H1 (cell line): ENCODE data around the gene SLC43A3. TPM values are rescaled to one million over a fixed set of nuclear protein-coding genes. Genes with fewer than 3 reads are reported as not detected.

Experiments used
- CTCF ChIA-PET: fragments of 300-600 bp; sonication (Branson Sonifier 250); formaldehyde crosslinking; loops from one replicate; lab custom pipeline; 2021; ENCODE audit not compliant: partially characterized antibody; lab: Charles Lee
- POLR2A ChIA-PET: fragments of 300-600 bp; sonication (Branson Sonifier 250); formaldehyde crosslinking; loops from one replicate; lab custom pipeline; 2021; ENCODE audit warnings: inconsistent platforms; ENCODE audit not compliant: partially characterized antibody; lab: Charles Lee
- DNase-seq, 2 experiments: peaks; one replicate each; pipeline versions ENCODE4 v3.0.0 to v3.0.0-alpha.2; 2010 to 2022; ENCODE audit warnings: low spot score in 2 of 2, low read depth in 1 of 2, mixed read lengths in 1 of 2
- FAIRE-seq: peaks from 2 replicates; lab custom pipeline; 2011; peaks lifted over from hg19 to GRCh38; lab: Jason Lieb, UNC
- H2AFZ ChIP-seq: 2 replicates; pipeline ENCODE4 v1.8.1; 2012; ENCODE audit warnings: low read length, inconsistent platforms
- H2AK5ac ChIP-seq: 2 replicates; pipeline ENCODE4 v1.6.1; 2013; ENCODE audit warnings: low read depth, low read length
- H2BK120ac ChIP-seq: replicated peaks from 2 replicates; pipeline ENCODE3; 2013; ENCODE audit warnings: low read depth, low read length, inconsistent platforms
- H2BK12ac ChIP-seq: 2 replicates; pipeline ENCODE4 v1.6.1; 2013; ENCODE audit warnings: low read depth, low read length
- H2BK15ac ChIP-seq: 2 replicates; pipeline ENCODE4 v1.6.1; 2013; ENCODE audit warnings: low read length
- H2BK20ac ChIP-seq: 2 replicates; pipeline ENCODE4 v1.6.1; 2013; ENCODE audit warnings: low read length
- H2BK5ac ChIP-seq: 2 replicates; pipeline ENCODE4 v1.6.1; 2013; ENCODE audit warnings: low read depth, low read length
- H3K14ac ChIP-seq: 2 replicates; pipeline ENCODE4 v1.6.1; 2013; ENCODE audit warnings: inconsistent platforms; ENCODE audit not compliant: insufficient read length
- H3K18ac ChIP-seq: 2 replicates; pipeline ENCODE4 v1.6.1; 2013; ENCODE audit warnings: low read length; ENCODE audit errors: extremely low read depth
- H3K23ac ChIP-seq: 2 replicates; pipeline ENCODE4 v1.6.1; 2013; ENCODE audit warnings: inconsistent platforms; ENCODE audit not compliant: insufficient read length
- H3K23me2 ChIP-seq: 2 replicates; pipeline ENCODE4 v1.6.1; 2013; ENCODE audit warnings: low read depth, low read length
- H3K27ac ChIP-seq: 2 replicates; pipeline ENCODE4 v1.6.1; 2011; ENCODE audit warnings: low read depth, low read length, inconsistent platforms
- H3K27me3 ChIP-seq, 4 experiments: replicated peaks in 1 of 4; 1 replicate in 1 of 4; 2 replicates in 3 of 4; pipeline versions ENCODE4 v1.6.1 to v1.8.1; 2011 to 2013; ENCODE audit warnings: low read length in 3 of 4, mild to moderate bottlenecking in 3 of 4, inconsistent platforms in 2 of 4, mixed read lengths in 2 of 4, moderate library complexity in 1 of 4; ENCODE audit not compliant: control insufficient read depth in 3 of 4, insufficient read depth in 3 of 4; ENCODE audit errors: extremely low read depth in 1 of 4
- H3K36me3 ChIP-seq, 4 experiments: 2 replicates each; pipeline versions ENCODE4 v1.6.1 to v1.8.1; 2011 to 2013; ENCODE audit warnings: mild to moderate bottlenecking in 4 of 4, low read length in 3 of 4, moderate library complexity in 2 of 4, control low read depth in 1 of 4, inconsistent platforms in 1 of 4; ENCODE audit not compliant: insufficient read depth in 4 of 4, control insufficient read depth in 2 of 4
- H3K4ac ChIP-seq: replicated peaks from 2 replicates; pipeline ENCODE3; 2013; ENCODE audit warnings: low read length, low read depth, mixed read lengths, inconsistent platforms; ENCODE audit not compliant: insufficient read length
- H3K4me1 ChIP-seq, 4 experiments: replicated peaks in 1 of 4; 1 replicate in 1 of 4; 2 replicates in 3 of 4; pipeline versions ENCODE4 v1.6.1 to v1.8.1; 2011 to 2013; ENCODE audit warnings: low read length in 3 of 4, inconsistent platforms in 2 of 4, mixed read lengths in 1 of 4; ENCODE audit not compliant: insufficient read depth in 4 of 4, control insufficient read depth in 3 of 4
- H3K4me2 ChIP-seq, 2 experiments: 2 replicates each; pipeline versions ENCODE4 v1.6.1 to v1.8.1; 2011 to 2013; ENCODE audit warnings: low read depth in 2 of 2, low read length in 2 of 2, control low read depth in 1 of 2, inconsistent platforms in 1 of 2, mild to moderate bottlenecking in 1 of 2; ENCODE audit not compliant: insufficient read depth in 1 of 2
- H3K4me3 ChIP-seq, 4 experiments: fragments of 200-600, 300-600 bp in 1 of 4; sonication (generic), shearing (Covaris generic), sonication (Bioruptor Twin) in 1 of 4; 2 replicates each; pipeline versions ENCODE4 v1.5.1 to v1.8.1; 2011 to 2016; ENCODE audit warnings: low read length in 4 of 4, low read depth in 3 of 4, control low read depth in 2 of 4, inconsistent platforms in 2 of 4, mild to moderate bottlenecking in 2 of 4, mixed read lengths in 1 of 4, moderate library complexity in 1 of 4; ENCODE audit not compliant: insufficient read depth in 2 of 4; ENCODE audit errors: extremely low read depth in 1 of 4
- H3K56ac ChIP-seq: replicated peaks from 2 replicates; pipeline ENCODE3; 2013; ENCODE audit warnings: low read depth, mild to moderate bottlenecking, mixed read lengths, low read length, inconsistent platforms; ENCODE audit not compliant: insufficient read length
- H3K79me1 ChIP-seq: 2 replicates; pipeline ENCODE4 v1.6.1; 2013; ENCODE audit warnings: low read depth, low read length, control low read depth
- H3K79me2 ChIP-seq, 2 experiments: 2 replicates each; pipeline versions ENCODE4 v1.6.1 to v1.8.1; 2012 to 2013; ENCODE audit warnings: low read length in 2 of 2, mild to moderate bottlenecking in 2 of 2, inconsistent platforms in 1 of 2; ENCODE audit not compliant: insufficient read depth in 2 of 2, control insufficient read depth in 1 of 2
- H3K9ac ChIP-seq, 4 experiments: replicated peaks in 1 of 4; 1 replicate in 1 of 4; 2 replicates in 3 of 4; pipeline versions ENCODE4 v1.6.1 to v1.8.1; 2011 to 2013; ENCODE audit warnings: low read depth in 3 of 4, low read length in 3 of 4, control low read depth in 2 of 4, mild to moderate bottlenecking in 2 of 4, moderate library complexity in 2 of 4, inconsistent platforms in 1 of 4; ENCODE audit errors: extremely low read depth in 1 of 4
- H3K9me3 ChIP-seq, 2 experiments: 2 replicates each; pipeline versions ENCODE4 v1.6.1 to v1.8.1; 2012 to 2013; ENCODE audit warnings: mild to moderate bottlenecking in 2 of 2, moderate library complexity in 2 of 2, control low read depth in 1 of 2, inconsistent platforms in 1 of 2, low read depth in 1 of 2, low read length in 1 of 2, mixed read lengths in 1 of 2; ENCODE audit not compliant: insufficient read depth in 2 of 2
- H4K20me1 ChIP-seq, 2 experiments: replicated peaks in 1 of 2; 2 replicates each; pipeline versions ENCODE3 to v1.8.1; 2011 to 2013; ENCODE audit warnings: inconsistent platforms in 2 of 2, low read length in 2 of 2, mild to moderate bottlenecking in 1 of 2; ENCODE audit not compliant: insufficient read depth in 2 of 2, control insufficient read depth in 1 of 2
- H4K5ac ChIP-seq: 2 replicates; pipeline ENCODE4 v1.6.1; 2013; ENCODE audit warnings: low read length, low read depth, mixed read lengths, inconsistent platforms; ENCODE audit not compliant: insufficient read length
- H4K8ac ChIP-seq: 2 replicates; pipeline ENCODE4 v1.8.0; 2013; ENCODE audit warnings: mild to moderate bottlenecking, moderate library complexity, low read length, inconsistent platforms; ENCODE audit not compliant: insufficient read depth; ENCODE audit errors: extremely low read depth
- H4K91ac ChIP-seq: replicated peaks from 2 replicates; pipeline ENCODE3; 2013; ENCODE audit warnings: low read length, mixed read lengths, inconsistent platforms; ENCODE audit not compliant: insufficient read length
- BACH1 ChIP-seq: IDR thresholded peaks from 2 replicates; pipeline ENCODE4 v1.6.1; 2012; ENCODE audit warnings: low read length, improper control_type of control experiment
- CREB1 ChIP-seq: IDR thresholded peaks from 2 replicates; pipeline ENCODE4 v1.6.1; 2012; ENCODE audit warnings: inconsistent platforms
- PHF8 ChIP-seq: fragments of 200-600 bp; sonication (generic); conservative IDR thresholded peaks from 2 replicates; pipeline ENCODE4 v1.7.1; 2012; ENCODE audit warnings: low read depth, mild to moderate bottlenecking, inconsistent platforms, low read length, moderate library complexity
- RBBP5 ChIP-seq: IDR thresholded peaks from 2 replicates; pipeline ENCODE4 v1.7.1; 2012; ENCODE audit warnings: low read depth, mild to moderate bottlenecking, inconsistent platforms, low read length, moderate library complexity, borderline replicate concordance
- RNF2 ChIP-seq: fragments of 200-900, 300-1000 bp; sonication (generic); IDR thresholded peaks from 2 replicates; pipeline ENCODE4 v1.7.1; 2016; ENCODE audit warnings: borderline replicate concordance, low read depth, mild to moderate bottlenecking, antibody characterized with exemption, low read length; ENCODE audit not compliant: poor library complexity, severe bottlenecking; ENCODE audit errors: missing control alignments
- SP4 ChIP-seq: IDR thresholded peaks from 2 replicates; pipeline ENCODE4 v1.6.1; 2012; ENCODE audit warnings: low read length, inconsistent platforms
- SUZ12 ChIP-seq: fragments of 200-600 bp; sonication (generic); IDR thresholded peaks from 2 replicates; pipeline ENCODE4 v1.6.1; 2012; ENCODE audit warnings: mild to moderate bottlenecking, inconsistent platforms, low read length, moderate library complexity, mixed read lengths
- TAF1 ChIP-seq: IDR thresholded peaks from 2 replicates; pipeline ENCODE4 v1.6.1; 2011; ENCODE audit warnings: mild to moderate bottlenecking, low read depth, low read length
- WGBS, 2 experiments: shearing (Covaris generic) in 1 of 2; methylation state at CpG; one replicate each; pipeline versions ENCODE4 v1.1.6 to v1.1.7; 2013 to 2015; ENCODE audit warnings: low lambda C conversion rate in 2 of 2, mixed read lengths in 2 of 2, inconsistent platforms in 1 of 2, low coverage in 1 of 2, missing lambda C conversion rate in 1 of 2; ENCODE audit not compliant: insufficient replicate concordance in 2 of 2, insufficient coverage in 1 of 2, insufficient read length in 1 of 2; ENCODE audit errors: extremely low coverage in 1 of 2, missing lambda C conversion rate in 1 of 2; 5-methylcytosine and 5-hydroxymethylcytosine counted together
- polyA plus RNA-seq, 7 experiments: library from polyadenylated mRNA; depleted of rRNA in 3 of 7; stranded (reverse) in 5 of 7; unstranded in 2 of 7; fragments of >200 nt in 5 of 7; fragments of 200-250 nt in 2 of 7; gene quantifications; 1 replicate in 5 of 7; 2 replicates in 1 of 7; 4 replicates in 1 of 7; pipeline versions ENCODE4 v1.2.1 to v1.2.3, GENCODE V29; 2011 to 2013; ENCODE audit warnings: missing spikeins in 2 of 7, mixed read lengths in 2 of 7
- total RNA-seq: library from RNA; stranded (reverse); fragmentation: NEBNext Ultra II Directional; extraction: Animal tissue kit (Norgen Biotek cat#: 25700); gene quantifications from 2 replicates; pipeline ENCODE4 v1.2.1, GENCODE V29; 2021
- TF ChIP-seq, protein P1 (sequence below): IDR thresholded peaks from 2 replicates; pipeline ENCODE4 v1.6.1; 2012; ENCODE audit warnings: inconsistent platforms
- TF ChIP-seq, protein P2 (sequence below): IDR thresholded peaks from 2 replicates; pipeline ENCODE4 v1.6.1; 2012; ENCODE audit warnings: inconsistent platforms

SLC43A3 gene
- total and polyA plus RNA-seq, 2 of the 8 experiments (the other 6 are each of a cell fraction or from before 2014, with no cell fraction given) = 31.8 to 67.8 TPM

DNA sequence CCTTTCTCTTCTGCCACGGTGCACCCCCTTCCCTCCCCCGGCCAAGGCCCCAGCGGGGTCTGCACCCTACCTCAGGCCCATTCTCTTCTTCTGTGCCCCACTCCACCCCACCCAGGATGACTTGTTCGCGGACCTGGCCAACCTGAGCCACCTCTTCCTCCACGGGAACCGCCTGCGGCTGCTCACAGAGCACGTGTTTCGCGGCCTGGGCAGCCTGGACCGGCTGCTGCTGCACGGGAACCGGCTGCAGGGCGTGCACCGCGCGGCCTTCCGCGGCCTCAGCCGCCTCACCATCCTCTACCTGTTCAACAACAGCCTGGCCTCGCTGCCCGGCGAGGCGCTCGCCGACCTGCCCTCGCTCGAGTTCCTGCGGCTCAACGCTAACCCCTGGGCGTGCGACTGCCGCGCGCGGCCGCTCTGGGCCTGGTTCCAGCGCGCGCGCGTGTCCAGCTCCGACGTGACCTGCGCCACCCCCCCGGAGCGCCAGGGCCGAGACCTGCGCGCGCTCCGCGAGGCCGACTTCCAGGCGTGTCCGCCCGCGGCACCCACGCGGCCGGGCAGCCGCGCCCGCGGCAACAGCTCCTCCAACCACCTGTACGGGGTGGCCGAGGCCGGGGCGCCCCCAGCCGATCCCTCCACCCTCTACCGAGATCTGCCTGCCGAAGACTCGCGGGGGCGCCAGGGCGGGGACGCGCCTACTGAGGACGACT is 49.3 kb upstream of the SLC43A3 start:
- Histone ChIP-seq H2AFZ (no peak overlapping the region), H2BK15ac (0 out of 2 replicates have a peak overlapping the region, but pooled peaks have one; percentile 61), H3K23ac (no peak overlapping the region), H3K4me1 (peaks cover 6 to 30% (median 16%) of the 10 kb centered on the region in 4 experiments), H3K4ac (no peak overlapping the region), H3K79me1 (no peaks in the 10 kb centered on the region), H3K4me2 (peak overlapping the region; percentile 52 to 73), H3K56ac (no peak overlapping the region), H2BK12ac (peak overlapping the region; percentile 50; the same call in 1 of the 2 replicates), H3K4me3 (peak overlapping the region; percentile 19 to 57 (median 35)), H2BK120ac (no peak overlapping the region), H4K91ac (no peak overlapping the region), H3K27ac (no peak overlapping the region), H3K18ac (peak overlapping the region; percentile 87), H3K14ac (no peak overlapping the region), H2BK20ac (no peak overlapping the region), H4K8ac (peak overlapping the region; percentile 88; the same call in 1 of the 2 replicates), H4K20me1 (peaks cover 4 to 7% of the 10 kb centered on the region in 2 experiments), H3K23me2 (peaks cover 11% of the 10 kb centered on the region; the same call in 1 of the 2 replicates), H2BK5ac (peak overlapping the region; percentile 35; the same call in 1 of the 2 replicates), H3K79me2 (no peaks in the 10 kb centered on the region), H3K9me3 (no peaks in the 10 kb centered on the region), H3K9ac (peak overlapping the region in 3 of 4 experiments; percentile 42 to 82 (median 50); a peak in 6 of 7 replicates), H4K5ac (no peak overlapping the region), H3K36me3 (peaks cover 0 to 5% (median 0%) of the 10 kb centered on the region in 4 experiments; a peak in 1 of 8 replicates), H3K27me3 (peaks cover 0 to 35% (median 23%) of the 10 kb centered on the region in 4 experiments; a peak in 6 of 7 replicates), H2AK5ac (no peak overlapping the region)
- ChIA-PET POLR2A (interaction anchor here (1.0 to 11.2 kb wide), 8 partner anchors 9 to 168 kb away, joined by 3 to 141 read pairs (median 6); partner anchors contain the start of gene RTN4RL2), CTCF (interaction anchor here (0.6 to 33.7 kb wide), 11 partner anchors 17 to 462 kb away, joined by 3 to 1146 read pairs (median 5); partner anchors contain the start of genes RTN4RL2, SLC43A1, SMTNL1 and TIMM10)
- WGBS, 2 experiments = 10% methylated on average over 41 of the region's 80 CpGs; no CpG with 5 or more reads in 1 of the 2 experiments
- FAIRE-seq (no peak), DNase-seq (peak in 1 of 2 experiments; percentile 74)
- TF ChIP-seq, protein P1, sequence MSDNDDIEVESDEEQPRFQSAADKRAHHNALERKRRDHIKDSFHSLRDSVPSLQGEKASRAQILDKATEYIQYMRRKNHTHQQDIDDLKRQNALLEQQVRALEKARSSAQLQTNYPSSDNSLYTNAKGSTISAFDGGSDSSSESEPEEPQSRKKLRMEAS = peak; percentile 98
- TF ChIP-seq RBBP5 = 0 out of 2 replicates have a peak, but pooled peaks have one; percentile 48
- TF ChIP-seq BACH1 = peak; percentile 28; the same call in 1 of the 2 replicates
- TF ChIP-seq PHF8 = no peak
- peak; percentile 67; the same call in 1 of the 2 replicates for TF ChIP-seq SUZ12
- TF ChIP-seq CREB1 = no peak
- TF ChIP-seq SP4 = no peak
- TF ChIP-seq TAF1 = peak; percentile 40; the same call in 1 of the 2 replicates
- TF ChIP-seq, protein P2, sequence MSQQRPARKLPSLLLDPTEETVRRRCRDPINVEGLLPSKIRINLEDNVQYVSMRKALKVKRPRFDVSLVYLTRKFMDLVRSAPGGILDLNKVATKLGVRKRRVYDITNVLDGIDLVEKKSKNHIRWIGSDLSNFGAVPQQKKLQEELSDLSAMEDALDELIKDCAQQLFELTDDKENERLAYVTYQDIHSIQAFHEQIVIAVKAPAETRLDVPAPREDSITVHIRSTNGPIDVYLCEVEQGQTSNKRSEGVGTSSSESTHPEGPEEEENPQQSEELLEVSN = peak; percentile 94
- peak; percentile 58 for TF ChIP-seq RNF2
